ENCODE results near the gene IGSF3.
"Not testable (repeated sequence)": the region's sequence is repeated elsewhere in the genome, so short reads cannot be mapped to it uniquely, and the experiment has no call there.

IGSF3 gene

DNA sequence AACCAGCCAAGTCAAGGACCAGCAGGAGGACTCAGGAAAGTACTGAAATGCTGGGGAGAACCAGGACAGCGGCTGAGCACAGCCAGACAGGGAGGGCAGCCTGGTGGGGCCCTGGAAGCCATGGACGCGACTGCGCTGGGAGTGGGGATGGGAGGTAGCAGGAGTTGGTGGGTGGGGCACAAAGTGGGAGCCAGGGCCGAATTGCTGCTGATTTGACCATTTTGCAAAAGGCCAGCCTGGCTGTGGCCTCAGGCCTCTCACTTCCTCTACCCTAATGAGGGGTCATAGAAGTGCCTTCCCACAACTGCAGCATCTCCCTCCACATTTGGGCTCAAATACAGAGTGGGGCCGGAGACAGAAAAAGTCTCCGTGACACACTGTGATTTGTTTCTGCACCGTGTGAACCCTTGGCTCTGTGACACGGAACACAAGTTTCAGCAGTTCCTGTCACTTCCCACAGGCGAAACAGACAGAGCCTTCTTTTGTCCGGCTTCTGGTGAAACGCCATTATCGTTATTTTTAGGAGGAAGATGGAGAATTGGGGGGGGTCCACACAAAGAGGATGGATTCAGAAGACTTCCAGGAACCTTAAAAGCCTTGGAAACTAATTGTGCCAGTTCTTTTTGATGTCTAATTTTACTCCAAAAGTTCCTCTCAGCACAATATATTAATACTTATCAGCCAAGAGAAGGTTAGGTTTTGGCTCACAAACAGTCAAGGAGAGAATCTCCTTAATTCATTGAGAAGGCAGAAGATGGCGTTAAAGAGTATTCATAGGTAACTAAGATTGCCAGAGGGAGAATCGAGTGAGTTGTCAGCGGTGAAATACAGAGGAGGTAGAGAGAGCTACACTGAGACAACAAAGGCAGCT, 21.5 kb downstream of the IGSF3 start:
- not testable (repeated sequence) for H3K9me3 ChIP-seq (ENCODE audit: insufficient read depth, low read length)
- peaks cover 24% of the 10 kb centered on the region for H3K4me1 ChIP-seq (ENCODE audit: insufficient read depth, insufficient read length)

DNA sequence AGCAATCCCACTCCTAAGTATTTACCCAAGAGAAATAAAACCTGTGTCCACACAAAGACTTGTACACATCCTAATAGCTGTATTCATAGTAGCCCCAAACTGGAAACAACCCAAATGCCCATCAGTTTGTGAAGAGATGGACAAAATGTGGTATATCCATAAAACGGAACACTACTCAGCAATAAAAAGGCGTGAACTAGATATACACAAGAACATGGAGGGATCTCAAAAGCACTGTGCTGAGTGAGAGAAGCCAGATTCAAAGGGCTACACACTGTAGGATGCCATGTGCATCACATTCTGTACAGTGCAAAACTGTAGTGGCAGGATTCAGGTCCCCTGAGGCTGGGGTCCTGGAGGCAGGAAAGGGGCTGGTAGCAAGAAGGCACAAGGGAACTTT, 22.5 kb downstream of the IGSF3 start:
- DNase-seq (ENCODE audit: low read depth, low spot score); H3K9ac ChIP-seq (ENCODE audit: insufficient read length, low read depth); H3K9me3 ChIP-seq (ENCODE audit: insufficient read depth, low read length); H3K27me3 ChIP-seq (ENCODE audit: insufficient read depth, insufficient read length); H3K36me3 ChIP-seq (ENCODE audit: insufficient read depth, insufficient read length, low read length); H3K4me3 ChIP-seq (ENCODE audit: insufficient read length, low read depth): not testable (repeated sequence)
- peaks cover 24% of the 10 kb centered on the region for H3K4me1 ChIP-seq (ENCODE audit: insufficient read depth, insufficient read length)

More for the DNA sequence above, 21.5 kb downstream of the IGSF3 start:
- not testable (repeated sequence) for H3K27me3 ChIP-seq (ENCODE audit: insufficient read depth, insufficient read length); H3K9ac ChIP-seq (ENCODE audit: insufficient read length, low read depth); H3K36me3 ChIP-seq (ENCODE audit: insufficient read depth, insufficient read length, low read length); H3K4me3 ChIP-seq (ENCODE audit: insufficient read length, low read depth)
- DNase-seq (ENCODE audit: low read depth, low spot score) = peak; percentile 27

DNA sequence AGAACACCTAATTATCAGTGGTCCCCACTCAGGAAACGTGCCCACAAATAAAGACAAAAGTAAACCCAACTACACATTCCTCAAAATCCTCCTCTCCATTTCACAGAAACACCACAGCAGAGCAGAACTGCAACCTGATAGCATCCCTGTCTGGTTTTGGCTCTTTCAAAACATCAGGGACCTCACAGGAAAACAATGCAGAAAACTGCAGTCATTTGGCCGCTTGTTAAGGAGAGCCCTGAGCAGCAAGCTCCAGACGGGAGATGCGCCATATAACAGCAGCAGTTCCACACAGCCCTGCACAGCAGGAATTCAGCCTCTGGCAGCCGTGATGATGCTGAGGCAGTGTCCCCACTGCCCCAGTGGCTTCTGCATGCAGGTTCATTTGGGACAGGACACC, 23.4 kb downstream of the IGSF3 start:
- not testable (repeated sequence) for H3K4me3 ChIP-seq (ENCODE audit: insufficient read length, low read depth); H3K9ac ChIP-seq (ENCODE audit: insufficient read length, low read depth); DNase-seq (ENCODE audit: low read depth, low spot score); H3K27me3 ChIP-seq (ENCODE audit: insufficient read depth, insufficient read length); H3K9me3 ChIP-seq (ENCODE audit: insufficient read depth, low read length); H3K36me3 ChIP-seq (ENCODE audit: insufficient read depth, insufficient read length, low read length)
- H3K4me1 ChIP-seq (ENCODE audit: insufficient read depth, insufficient read length) = peaks cover 24% of the 10 kb centered on the region

DNA sequence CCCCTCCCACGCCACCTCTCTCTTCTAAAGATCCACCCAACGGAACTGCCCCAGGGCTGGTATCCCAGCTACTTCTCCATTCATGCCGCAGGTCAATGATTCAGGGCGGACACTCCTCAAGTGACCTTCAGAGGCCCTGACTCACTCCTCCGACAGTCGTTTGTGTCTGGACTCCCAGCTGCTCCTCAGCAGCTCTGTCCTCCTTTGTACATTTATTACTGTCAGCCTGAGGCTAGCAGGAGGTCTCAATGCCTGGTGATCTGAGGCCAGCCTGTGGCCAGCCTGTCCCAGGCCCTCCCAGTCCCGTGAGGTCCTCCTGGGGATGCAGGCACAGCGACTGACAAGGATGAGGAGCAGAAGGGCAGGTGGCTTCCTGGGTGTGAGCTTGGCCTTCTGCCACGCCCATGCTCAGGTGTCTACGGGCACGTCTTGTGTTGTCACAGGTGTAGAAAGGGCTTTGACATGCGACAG, 24.2 kb downstream of the IGSF3 start:
- not testable (repeated sequence) for H3K9ac ChIP-seq (ENCODE audit: insufficient read length, low read depth); H3K36me3 ChIP-seq (ENCODE audit: insufficient read depth, insufficient read length, low read length); DNase-seq (ENCODE audit: low read depth, low spot score); H3K9me3 ChIP-seq (ENCODE audit: insufficient read depth, low read length); H3K4me3 ChIP-seq (ENCODE audit: insufficient read length, low read depth); H3K27me3 ChIP-seq (ENCODE audit: insufficient read depth, insufficient read length)
- peaks cover 24% of the 10 kb centered on the region for H3K4me1 ChIP-seq (ENCODE audit: insufficient read depth, insufficient read length)

DNA sequence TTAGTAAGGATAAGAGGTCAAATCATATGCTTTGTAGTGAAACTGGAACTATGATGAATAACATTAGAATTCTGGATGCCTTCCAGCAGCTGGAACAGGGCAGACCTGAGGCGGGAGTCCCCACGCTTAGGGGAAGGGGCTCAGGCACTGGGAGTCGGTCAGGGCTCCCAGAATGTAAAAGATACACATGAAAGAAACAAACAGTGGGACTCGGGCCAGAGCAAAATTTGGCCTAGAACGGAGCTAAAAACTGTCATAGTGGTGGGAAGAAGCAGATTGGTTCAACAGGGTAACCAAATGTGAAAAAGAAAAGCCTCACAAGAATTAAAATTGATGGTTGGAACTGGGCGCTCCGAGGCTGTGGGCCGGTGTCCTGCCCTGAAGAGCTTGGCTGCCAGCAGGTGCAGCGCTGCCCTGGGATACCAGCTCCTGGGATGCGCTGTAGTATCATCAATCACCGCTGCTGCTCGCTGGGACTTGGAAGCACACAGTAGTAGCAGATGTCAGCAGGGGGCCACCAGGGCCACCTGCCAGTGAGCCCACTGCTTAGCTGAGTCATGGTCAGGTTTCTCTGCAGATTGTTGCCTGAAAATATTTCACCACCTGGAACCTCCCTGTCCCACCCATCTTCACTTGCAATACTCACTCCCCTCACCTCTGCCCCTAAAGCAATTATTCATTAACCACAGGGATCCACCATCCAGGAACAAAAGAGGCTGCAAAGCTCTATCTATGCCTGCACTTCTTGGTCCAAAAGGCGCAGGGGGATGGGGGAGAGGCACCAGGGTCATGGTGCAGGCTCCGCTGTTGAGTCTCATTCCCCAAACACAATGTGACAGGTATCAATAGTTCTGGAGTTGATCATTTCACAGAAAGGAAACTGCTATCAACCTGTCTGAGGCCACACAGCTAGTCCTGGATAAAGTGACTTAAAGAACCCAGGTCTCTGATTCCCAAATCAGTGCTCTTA, 24.9 kb downstream of the IGSF3 start:
- H3K9ac ChIP-seq (ENCODE audit: insufficient read length, low read depth); DNase-seq (ENCODE audit: low read depth, low spot score); H3K27me3 ChIP-seq (ENCODE audit: insufficient read depth, insufficient read length); H3K9me3 ChIP-seq (ENCODE audit: insufficient read depth, low read length); H3K36me3 ChIP-seq (ENCODE audit: insufficient read depth, insufficient read length, low read length); H3K4me3 ChIP-seq (ENCODE audit: insufficient read length, low read depth): not testable (repeated sequence)
- peaks cover 24% of the 10 kb centered on the region for H3K4me1 ChIP-seq (ENCODE audit: insufficient read depth, insufficient read length)

DNA sequence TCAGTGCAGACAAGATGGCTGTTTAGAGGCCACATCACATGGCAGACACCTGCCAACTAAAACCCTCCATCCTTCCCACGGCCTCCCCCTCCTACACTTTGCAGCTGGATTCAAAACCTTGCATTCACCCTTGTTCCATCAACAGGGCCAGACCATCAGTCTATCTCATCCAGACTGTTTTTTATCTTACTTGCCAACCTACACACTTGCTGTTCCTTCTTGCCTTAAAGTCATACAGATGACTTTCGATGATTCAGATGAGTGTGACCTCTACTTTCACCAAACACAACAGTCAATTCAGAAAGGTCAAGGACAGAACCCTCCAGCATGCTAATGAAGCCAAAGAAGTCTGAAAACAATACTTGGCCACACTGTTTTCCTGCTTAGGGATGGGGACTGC, 29.9 kb downstream of the IGSF3 start:
- not testable (repeated sequence) for H3K4me1 ChIP-seq (ENCODE audit: insufficient read depth, insufficient read length); DNase-seq (ENCODE audit: low read depth, low spot score); H3K9ac ChIP-seq (ENCODE audit: insufficient read length, low read depth)

GRCh38 chr1:116636584-116636983, 30.9 kb downstream of the IGSF3 start:
- not testable (repeated sequence) for H3K36me3 ChIP-seq (ENCODE audit: insufficient read depth, insufficient read length, low read length); H3K9me3 ChIP-seq (ENCODE audit: insufficient read depth, low read length); DNase-seq (ENCODE audit: low read depth, low spot score); H3K27me3 ChIP-seq (ENCODE audit: insufficient read depth, insufficient read length); H3K9ac ChIP-seq (ENCODE audit: insufficient read length, low read depth); H3K4me3 ChIP-seq (ENCODE audit: insufficient read length, low read depth); H3K4me1 ChIP-seq (ENCODE audit: insufficient read depth, insufficient read length)

More for the DNA sequence above, 29.9 kb downstream of the IGSF3 start:
- H3K9me3 ChIP-seq (ENCODE audit: insufficient read depth, low read length); H3K4me3 ChIP-seq (ENCODE audit: insufficient read length, low read depth); H3K36me3 ChIP-seq (ENCODE audit: insufficient read depth, insufficient read length, low read length); H3K27me3 ChIP-seq (ENCODE audit: insufficient read depth, insufficient read length): not testable (repeated sequence)

DNA sequence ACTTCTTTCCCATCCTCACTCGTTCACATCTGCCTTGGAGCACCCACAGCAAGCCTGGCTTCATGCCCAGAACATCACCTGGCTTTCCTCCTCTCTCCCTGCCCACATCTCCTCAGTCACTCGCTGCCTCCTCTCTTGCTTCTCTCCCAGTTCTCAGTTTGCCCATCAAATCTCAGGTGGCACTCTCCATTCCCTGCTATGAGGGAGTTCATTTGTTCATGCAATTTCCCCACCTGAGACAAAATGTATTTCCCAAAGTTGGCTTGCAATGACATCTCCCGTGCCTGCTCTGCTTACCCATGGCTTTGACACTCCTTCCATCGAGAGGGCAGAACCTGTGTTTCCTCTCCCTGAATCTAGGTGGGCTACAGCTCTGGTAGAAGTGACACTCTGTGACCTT, 33.1 kb downstream of the IGSF3 start:
- not testable (repeated sequence) for DNase-seq (ENCODE audit: low read depth, low spot score); H3K27me3 ChIP-seq (ENCODE audit: insufficient read depth, insufficient read length); H3K36me3 ChIP-seq (ENCODE audit: insufficient read depth, insufficient read length, low read length); H3K4me3 ChIP-seq (ENCODE audit: insufficient read length, low read depth); H3K4me1 ChIP-seq (ENCODE audit: insufficient read depth, insufficient read length); H3K9ac ChIP-seq (ENCODE audit: insufficient read length, low read depth); H3K9me3 ChIP-seq (ENCODE audit: insufficient read depth, low read length)

DNA sequence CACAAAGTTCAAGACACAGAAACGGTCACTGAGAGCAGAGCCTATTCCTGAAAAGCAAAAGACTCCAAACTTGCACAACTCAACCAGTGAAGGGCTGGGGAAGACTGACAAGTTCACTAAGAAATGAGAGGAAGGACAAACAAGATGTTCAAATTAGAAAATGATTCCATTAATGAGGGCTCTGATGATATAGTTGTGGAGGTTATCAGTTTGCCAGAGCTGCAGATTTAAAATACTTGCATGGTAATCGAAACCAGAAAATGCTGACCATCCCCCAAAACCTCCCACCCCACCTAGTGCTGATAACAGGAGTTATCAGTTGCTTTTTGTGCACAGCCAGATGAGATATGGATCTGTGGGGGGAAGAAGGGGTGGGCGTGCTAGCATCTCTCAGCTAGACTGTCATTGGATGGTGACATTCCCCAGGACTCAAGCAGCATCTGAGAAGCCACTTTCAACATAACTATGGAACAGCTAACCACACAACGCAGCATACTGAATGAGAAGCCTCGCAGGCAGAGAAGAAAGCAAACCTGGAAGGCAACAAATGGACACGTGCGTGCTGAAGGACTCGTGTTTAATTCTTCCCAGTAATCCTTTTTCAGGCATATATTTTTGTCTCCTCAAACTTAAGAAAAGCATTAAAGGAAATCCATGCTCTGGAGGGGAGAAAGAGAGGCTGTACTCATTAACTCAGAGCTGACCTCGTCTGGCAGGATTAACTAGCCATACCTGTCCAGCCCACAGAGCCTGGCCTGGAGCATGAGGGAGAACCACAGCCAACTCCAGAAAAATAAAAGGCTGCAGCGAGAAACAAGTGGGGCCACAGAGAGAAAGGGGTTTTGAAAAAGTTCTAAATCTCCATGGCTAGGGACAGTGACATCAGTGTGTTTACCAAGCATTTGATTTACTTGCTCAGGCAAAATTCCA, 35.3 kb downstream of the IGSF3 start:
- H3K4me1 ChIP-seq (ENCODE audit: insufficient read depth, insufficient read length); DNase-seq (ENCODE audit: low read depth, low spot score); H3K27me3 ChIP-seq (ENCODE audit: insufficient read depth, insufficient read length); H3K9ac ChIP-seq (ENCODE audit: insufficient read length, low read depth); H3K36me3 ChIP-seq (ENCODE audit: insufficient read depth, insufficient read length, low read length); H3K4me3 ChIP-seq (ENCODE audit: insufficient read length, low read depth); H3K9me3 ChIP-seq (ENCODE audit: insufficient read depth, low read length): not testable (repeated sequence)

- not testable (repeated sequence) for H3K4me3 ChIP-seq (ENCODE audit: insufficient read length, low read depth); DNase-seq (ENCODE audit: low read depth, low spot score); H3K9ac ChIP-seq (ENCODE audit: insufficient read length, low read depth); H3K9me3 ChIP-seq (ENCODE audit: insufficient read depth, low read length); H3K27me3 ChIP-seq (ENCODE audit: insufficient read depth, insufficient read length); H3K4me1 ChIP-seq (ENCODE audit: insufficient read depth, insufficient read length); H3K36me3 ChIP-seq (ENCODE audit: insufficient read depth, insufficient read length, low read length)
Measured at GRCh38 chr1:116631554-116631953, 36.0 kb downstream of the IGSF3 start.

- not testable (repeated sequence) for H3K36me3 ChIP-seq (ENCODE audit: insufficient read depth, insufficient read length, low read length); H3K4me1 ChIP-seq (ENCODE audit: insufficient read depth, insufficient read length); H3K9me3 ChIP-seq (ENCODE audit: insufficient read depth, low read length); H3K4me3 ChIP-seq (ENCODE audit: insufficient read length, low read depth); H3K27me3 ChIP-seq (ENCODE audit: insufficient read depth, insufficient read length); H3K9ac ChIP-seq (ENCODE audit: insufficient read length, low read depth); DNase-seq (ENCODE audit: low read depth, low spot score)
Measured at GRCh38 chr1:116630057-116630456, 37.5 kb downstream of the IGSF3 start.

Measured in NT2/D1 (cell line).